HEK293 (cell line): ENCODE measurements around the gene PBX2.
A peak's percentile ranks its signal among the peaks of the same experiment; 100 is the strongest.

Experiments
- GFI1B ChIP-seq: fragments of 450-650 bp; formaldehyde crosslinking; IDR thresholded peaks from 2 replicates; pipeline ENCODE4 v1.5.1; 2016; ENCODE audit warnings: missing biosample characterization, missing genetic modification characterization
- SP7 ChIP-seq: fragments of 450-650 bp; formaldehyde crosslinking; IDR thresholded peaks from 2 replicates; pipeline ENCODE4 v1.5.1; 2016; ENCODE audit warnings: missing biosample characterization, missing genetic modification characterization
- YY2 ChIP-seq: fragments of 450-650 bp; formaldehyde crosslinking; IDR thresholded peaks from 2 replicates; pipeline ENCODE4 v1.5.1; 2016; ENCODE audit warnings: missing biosample characterization, missing genetic modification characterization
- ZBTB17 ChIP-seq: fragments of 450-650 bp; formaldehyde crosslinking; IDR thresholded peaks from 2 replicates; pipeline ENCODE4 v1.5.1; 2016; ENCODE audit warnings: missing biosample characterization, missing genetic modification characterization
- ZBTB44 ChIP-seq: fragments of 450-650 bp; IDR thresholded peaks from 2 replicates; pipeline ENCODE4 v1.5.1; 2018; ENCODE audit warnings: missing biosample characterization, mild to moderate bottlenecking, missing genetic modification characterization
- ZBTB7A ChIP-seq: fragments of 450-650 bp; formaldehyde crosslinking; IDR thresholded peaks from 2 replicates; pipeline ENCODE4 v1.5.1; 2016; ENCODE audit warnings: low read depth, missing biosample characterization, missing genetic modification characterization
- ZNF174 ChIP-seq: fragments of 450-650 bp; formaldehyde crosslinking; IDR thresholded peaks from 2 replicates; pipeline ENCODE4 v1.5.0; 2017; ENCODE audit warnings: missing biosample characterization, mild to moderate bottlenecking, missing genetic modification characterization
- ZNF211 ChIP-seq: fragments of 450-650 bp; formaldehyde crosslinking; IDR thresholded peaks from 2 replicates; pipeline ENCODE4 v1.5.1; 2016; ENCODE audit warnings: low read depth, missing biosample characterization, missing genetic modification characterization
- ZNF214 ChIP-seq: fragments of 450-650 bp; formaldehyde crosslinking; IDR thresholded peaks from 2 replicates; pipeline ENCODE4 v1.5.1; 2017; ENCODE audit warnings: missing biosample characterization, mild to moderate bottlenecking, missing genetic modification characterization, borderline replicate concordance
- ZNF24 ChIP-seq: fragments of 450-650 bp; formaldehyde crosslinking; IDR thresholded peaks from 2 replicates; pipeline ENCODE4 v1.5.1; 2016; ENCODE audit warnings: missing biosample characterization, missing genetic modification characterization
- ZNF26 ChIP-seq: fragments of 450-650 bp; formaldehyde crosslinking; IDR thresholded peaks from 2 replicates; pipeline ENCODE4 v1.5.1; 2016; ENCODE audit warnings: missing biosample characterization, missing genetic modification characterization
- ZNF341 ChIP-seq: fragments of 450-650 bp; formaldehyde crosslinking; IDR thresholded peaks from 2 replicates; pipeline ENCODE4; 2016; ENCODE audit warnings: low read depth, missing biosample characterization, missing genetic modification characterization
- ZNF37A ChIP-seq: fragments of 450-650 bp; IDR thresholded peaks from 2 replicates; pipeline ENCODE4 v1.5.1; 2018; ENCODE audit warnings: missing biosample characterization, missing genetic modification characterization
- ZNF391 ChIP-seq: fragments of 450-650 bp; formaldehyde crosslinking; IDR thresholded peaks from 2 replicates; pipeline ENCODE4 v1.5.1; 2016; ENCODE audit warnings: low read depth, missing biosample characterization, missing genetic modification characterization, borderline replicate concordance
- ZNF423 ChIP-seq: fragments of 450-650 bp; formaldehyde crosslinking; IDR thresholded peaks from 2 replicates; pipeline ENCODE4 v1.5.1; 2016; ENCODE audit warnings: missing biosample characterization, missing genetic modification characterization
- ZNF449 ChIP-seq: fragments of 450-650 bp; formaldehyde crosslinking; IDR thresholded peaks from 2 replicates; pipeline ENCODE4 v1.5.1; 2017; ENCODE audit warnings: missing biosample characterization, mild to moderate bottlenecking, missing genetic modification characterization, moderate library complexity
- ZNF610 ChIP-seq: fragments of 450-650 bp; formaldehyde crosslinking; IDR thresholded peaks from 2 replicates; pipeline ENCODE4 v1.5.1; 2016; ENCODE audit warnings: missing biosample characterization, missing genetic modification characterization, borderline replicate concordance
- ZNF664 ChIP-seq: fragments of 450-650 bp; formaldehyde crosslinking; IDR thresholded peaks from 2 replicates; pipeline ENCODE4 v1.5.1; 2016; ENCODE audit warnings: missing biosample characterization, missing genetic modification characterization
- ZNF777 ChIP-seq: fragments of 450-650 bp; formaldehyde crosslinking; IDR thresholded peaks from 2 replicates; pipeline ENCODE4 v1.5.1; 2017; ENCODE audit warnings: missing biosample characterization, missing genetic modification characterization, borderline replicate concordance
- TF ChIP-seq, protein P1 (sequence below): sonication (generic); formaldehyde crosslinking; IDR thresholded peaks from 2 replicates; pipeline ENCODE4 v1.8.1; 2022; ENCODE audit warnings: mild to moderate bottlenecking, moderate library complexity, missing genetic modification reagents
- TF ChIP-seq, protein P2 (sequence below): fragments of 450-650 bp; formaldehyde crosslinking; IDR thresholded peaks from 2 replicates; pipeline ENCODE4 v1.5.1; 2016; ENCODE audit warnings: missing biosample characterization, missing genetic modification characterization
- TF ChIP-seq, protein P3 (sequence below): fragments of 450-650 bp; formaldehyde crosslinking; conservative IDR thresholded peaks from 2 replicates; pipeline ENCODE4 v1.5.1; 2016; ENCODE audit warnings: low read depth, missing biosample characterization, missing genetic modification characterization
- TF ChIP-seq, protein P4 (sequence below): fragments of 450-650 bp; formaldehyde crosslinking; IDR thresholded peaks from 2 replicates; pipeline ENCODE4 v1.5.0; 2017; ENCODE audit warnings: missing biosample characterization, missing genetic modification characterization, borderline replicate concordance

Gene PBX2

DNA sequence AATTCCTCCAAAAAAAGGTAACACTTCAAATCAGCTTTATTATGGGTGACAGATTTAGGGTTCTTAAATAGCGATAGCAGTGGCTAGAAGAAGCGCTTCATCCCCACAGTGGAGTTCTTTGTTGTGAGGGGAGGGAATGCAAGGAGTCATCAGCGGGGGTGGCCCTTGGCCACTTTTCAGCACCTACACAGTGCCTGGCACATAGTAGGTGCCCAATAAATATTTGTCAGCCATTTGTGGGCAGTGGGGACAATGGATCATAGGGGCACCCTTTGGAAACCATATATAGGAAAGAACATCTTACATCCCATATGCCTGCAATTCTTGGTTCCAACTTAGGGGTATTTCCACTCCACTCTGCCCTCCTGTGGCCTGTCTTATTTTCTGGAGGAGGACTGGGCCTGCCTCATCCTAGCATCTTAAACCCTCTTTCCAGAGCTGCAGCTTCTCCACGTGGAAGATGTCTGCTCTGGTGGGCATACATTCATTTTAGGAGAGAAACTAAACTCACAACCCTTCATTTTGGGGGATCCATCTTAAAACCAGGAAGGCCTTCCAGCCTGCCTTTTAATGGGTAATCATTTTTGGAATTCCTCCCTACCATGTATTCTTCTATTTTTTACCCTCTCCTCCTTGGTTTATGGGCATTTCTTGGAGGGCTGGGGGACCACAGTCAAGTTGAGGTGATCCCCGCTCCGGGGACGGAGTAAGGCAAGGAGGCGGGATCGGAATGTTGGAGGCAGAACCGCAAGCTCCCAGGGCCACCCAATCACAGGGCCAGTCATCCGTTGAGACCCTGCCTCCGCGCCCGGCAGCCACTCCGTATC lies 5.0 kb upstream of the PBX2 start (continued):
- TF ChIP-seq, protein P1, sequence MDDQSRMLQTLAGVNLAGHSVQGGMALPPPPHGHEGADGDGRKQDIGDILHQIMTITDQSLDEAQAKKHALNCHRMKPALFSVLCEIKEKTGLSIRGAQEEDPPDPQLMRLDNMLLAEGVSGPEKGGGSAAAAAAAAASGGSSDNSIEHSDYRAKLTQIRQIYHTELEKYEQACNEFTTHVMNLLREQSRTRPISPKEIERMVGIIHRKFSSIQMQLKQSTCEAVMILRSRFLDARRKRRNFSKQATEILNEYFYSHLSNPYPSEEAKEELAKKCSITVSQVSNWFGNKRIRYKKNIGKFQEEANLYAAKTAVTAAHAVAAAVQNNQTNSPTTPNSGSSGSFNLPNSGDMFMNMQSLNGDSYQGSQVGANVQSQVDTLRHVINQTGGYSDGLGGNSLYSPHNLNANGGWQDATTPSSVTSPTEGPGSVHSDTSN (CRISPR knock-in tag): no peak
- TF ChIP-seq ZNF664 (tag by site-specific recombination) (no peak), ZBTB44 (no peak), ZNF214 (tag by site-specific recombination) (no peak), ZNF37A (tag by site-specific recombination) (no peak), ZNF423 (tag by site-specific recombination) (no peak), ZNF174 (no peak), ZNF24 (tag by site-specific recombination) (no peak), ZBTB7A (tag by site-specific recombination) (no peak), ZNF391 (tag by site-specific recombination) (peak; percentile 51; the same call in 1 of the 2 replicates), ZNF610 (tag by site-specific recombination) (peak; percentile 58; the same call in 1 of the 2 replicates), ZNF211 (no peak), YY2 (no peak), ZBTB17 (no peak), ZNF449 (tag by site-specific recombination) (0 out of 2 replicates have a peak, but pooled peaks have one; percentile 34), ZNF777 (tag by site-specific recombination) (no peak), GFI1B (tag by site-specific recombination) (no peak), SP7 (tag by site-specific recombination) (no peak; the same call in 1 of the 2 replicates), ZNF26 (no peak), ZNF341 (no peak)
- TF ChIP-seq, protein P2, sequence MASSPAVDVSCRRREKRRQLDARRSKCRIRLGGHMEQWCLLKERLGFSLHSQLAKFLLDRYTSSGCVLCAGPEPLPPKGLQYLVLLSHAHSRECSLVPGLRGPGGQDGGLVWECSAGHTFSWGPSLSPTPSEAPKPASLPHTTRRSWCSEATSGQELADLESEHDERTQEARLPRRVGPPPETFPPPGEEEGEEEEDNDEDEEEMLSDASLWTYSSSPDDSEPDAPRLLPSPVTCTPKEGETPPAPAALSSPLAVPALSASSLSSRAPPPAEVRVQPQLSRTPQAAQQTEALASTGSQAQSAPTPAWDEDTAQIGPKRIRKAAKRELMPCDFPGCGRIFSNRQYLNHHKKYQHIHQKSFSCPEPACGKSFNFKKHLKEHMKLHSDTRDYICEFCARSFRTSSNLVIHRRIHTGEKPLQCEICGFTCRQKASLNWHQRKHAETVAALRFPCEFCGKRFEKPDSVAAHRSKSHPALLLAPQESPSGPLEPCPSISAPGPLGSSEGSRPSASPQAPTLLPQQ (tag by site-specific recombination): peak; percentile 10; the same call in 1 of the 2 replicates
- TF ChIP-seq, protein P3, sequence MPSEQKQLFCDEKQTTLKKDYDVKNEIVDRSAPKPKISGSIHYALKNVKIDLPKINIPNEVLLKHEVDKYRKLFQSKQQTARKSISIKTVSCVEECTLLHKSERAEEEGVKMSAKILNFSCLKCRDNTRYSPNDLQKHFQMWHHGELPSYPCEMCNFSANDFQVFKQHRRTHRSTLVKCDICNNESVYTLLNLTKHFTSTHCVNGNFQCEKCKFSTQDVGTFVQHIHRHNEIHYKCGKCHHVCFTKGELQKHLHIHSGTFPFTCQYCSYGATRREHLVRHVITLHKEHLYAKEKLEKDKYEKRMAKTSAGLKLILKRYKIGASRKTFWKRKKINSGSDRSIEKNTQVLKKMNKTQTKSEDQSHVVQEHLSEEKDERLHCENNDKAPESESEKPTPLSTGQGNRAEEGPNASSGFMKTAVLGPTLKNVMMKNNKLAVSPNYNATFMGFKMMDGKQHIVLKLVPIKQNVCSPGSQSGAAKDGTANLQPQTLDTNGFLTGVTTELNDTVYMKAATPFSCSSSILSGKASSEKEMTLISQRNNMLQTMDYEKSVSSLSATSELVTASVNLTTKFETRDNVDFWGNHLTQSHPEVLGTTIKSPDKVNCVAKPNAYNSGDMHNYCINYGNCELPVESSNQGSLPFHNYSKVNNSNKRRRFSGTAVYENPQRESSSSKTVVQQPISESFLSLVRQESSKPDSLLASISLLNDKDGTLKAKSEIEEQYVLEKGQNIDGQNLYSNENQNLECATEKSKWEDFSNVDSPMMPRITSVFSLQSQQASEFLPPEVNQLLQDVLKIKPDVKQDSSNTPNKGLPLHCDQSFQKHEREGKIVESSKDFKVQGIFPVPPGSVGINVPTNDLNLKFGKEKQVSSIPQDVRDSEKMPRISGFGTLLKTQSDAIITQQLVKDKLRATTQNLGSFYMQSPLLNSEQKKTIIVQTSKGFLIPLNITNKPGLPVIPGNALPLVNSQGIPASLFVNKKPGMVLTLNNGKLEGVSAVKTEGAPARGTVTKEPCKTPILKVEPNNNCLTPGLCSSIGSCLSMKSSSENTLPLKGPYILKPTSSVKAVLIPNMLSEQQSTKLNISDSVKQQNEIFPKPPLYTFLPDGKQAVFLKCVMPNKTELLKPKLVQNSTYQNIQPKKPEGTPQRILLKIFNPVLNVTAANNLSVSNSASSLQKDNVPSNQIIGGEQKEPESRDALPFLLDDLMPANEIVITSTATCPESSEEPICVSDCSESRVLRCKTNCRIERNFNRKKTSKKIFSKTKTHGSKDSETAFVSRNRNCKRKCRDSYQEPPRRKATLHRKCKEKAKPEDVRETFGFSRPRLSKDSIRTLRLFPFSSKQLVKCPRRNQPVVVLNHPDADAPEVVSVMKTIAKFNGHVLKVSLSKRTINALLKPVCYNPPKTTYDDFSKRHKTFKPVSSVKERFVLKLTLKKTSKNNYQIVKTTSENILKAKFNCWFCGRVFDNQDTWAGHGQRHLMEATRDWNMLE (tag by site-specific recombination): peak; percentile 31; the same call in 1 of the 2 replicates
- TF ChIP-seq, protein P4, sequence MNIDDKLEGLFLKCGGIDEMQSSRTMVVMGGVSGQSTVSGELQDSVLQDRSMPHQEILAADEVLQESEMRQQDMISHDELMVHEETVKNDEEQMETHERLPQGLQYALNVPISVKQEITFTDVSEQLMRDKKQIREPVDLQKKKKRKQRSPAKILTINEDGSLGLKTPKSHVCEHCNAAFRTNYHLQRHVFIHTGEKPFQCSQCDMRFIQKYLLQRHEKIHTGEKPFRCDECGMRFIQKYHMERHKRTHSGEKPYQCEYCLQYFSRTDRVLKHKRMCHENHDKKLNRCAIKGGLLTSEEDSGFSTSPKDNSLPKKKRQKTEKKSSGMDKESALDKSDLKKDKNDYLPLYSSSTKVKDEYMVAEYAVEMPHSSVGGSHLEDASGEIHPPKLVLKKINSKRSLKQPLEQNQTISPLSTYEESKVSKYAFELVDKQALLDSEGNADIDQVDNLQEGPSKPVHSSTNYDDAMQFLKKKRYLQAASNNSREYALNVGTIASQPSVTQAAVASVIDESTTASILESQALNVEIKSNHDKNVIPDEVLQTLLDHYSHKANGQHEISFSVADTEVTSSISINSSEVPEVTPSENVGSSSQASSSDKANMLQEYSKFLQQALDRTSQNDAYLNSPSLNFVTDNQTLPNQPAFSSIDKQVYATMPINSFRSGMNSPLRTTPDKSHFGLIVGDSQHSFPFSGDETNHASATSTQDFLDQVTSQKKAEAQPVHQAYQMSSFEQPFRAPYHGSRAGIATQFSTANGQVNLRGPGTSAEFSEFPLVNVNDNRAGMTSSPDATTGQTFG (tag by site-specific recombination): no peak
